RWPE1 (cell line): ENCODE data around the gene UNC5C.

Experiments used
- CTCF ChIA-PET: fragments of 350-600 bp; sonication (Branson Sonifier 250); formaldehyde crosslinking; extraction: SDS; loops from one replicate; lab custom pipeline; 2021; lab: Yijun Ruan, JAX
- POLR2A ChIA-PET: fragments of 400-600 bp; formaldehyde crosslinking; extraction: SDS; loops from one replicate; lab custom pipeline; 2020; ENCODE audit warnings: antibody characterized with exemption; ENCODE audit not compliant: low non-redundant PET; lab: Yijun Ruan, JAX
- DNase-seq: peaks from one replicate; pipeline ENCODE4 v3.0.0; 2012; ENCODE audit warnings: low spot score
- H3K27ac ChIP-seq: fragments of 450-650 bp; 2 replicates; pipeline ENCODE4 v1.5.1; 2017
- CTCF ChIP-seq: fragments of 450-650 bp; conservative IDR thresholded peaks from 2 replicates; pipeline ENCODE4 v1.5.1; 2017; ENCODE audit warnings: low read depth, mild to moderate bottlenecking

UNC5C gene

GRCh38 chr4:95541889-95542607 is 6.7 kb downstream of the UNC5C start:
- ChIA-PET POLR2A (no interaction called here), CTCF (no interaction called here)
- no peak for DNase-seq
- no peak overlapping the region for H3K27ac ChIP-seq
- TF ChIP-seq CTCF, result no peak

GRCh38 chr4:95541094-95541493 is 7.7 kb downstream of the UNC5C start:
- TF ChIP-seq CTCF, result no peak
- no peak for DNase-seq
- ChIA-PET POLR2A (no interaction called here), CTCF (no interaction called here)
- no peak overlapping the region for H3K27ac ChIP-seq

- DNase-seq, result no peak
- no peak for TF ChIP-seq CTCF
- CTCF ChIA-PET, result no interaction called here
- POLR2A ChIA-PET, result no interaction called here
- no peak overlapping the region for H3K27ac ChIP-seq
These were observed 8.5 kb downstream of the UNC5C start for GRCh38 chr4:95540227-95540626.

- POLR2A ChIA-PET, result no interaction called here
- DNase-seq, result no peak
- CTCF ChIA-PET, result interaction anchor here (0.7 to 1.0 kb wide), 2 partner anchors 13 to 17 kb away, joined by 4 read pairs; no protein-coding TSS in a partner anchor
- no peak for TF ChIP-seq CTCF
- H3K27ac ChIP-seq, result no peak overlapping the region
These were observed 9.7 kb downstream of the UNC5C start for GRCh38 chr4:95539106-95539505.

- no peak for DNase-seq
- ChIA-PET CTCF (interaction anchor here (1.0 kb wide), 1 partner anchor 12 kb away, joined by 4 read pairs; no protein-coding TSS in a partner anchor), POLR2A (no interaction called here)
- H3K27ac ChIP-seq, result no peak overlapping the region
- no peak for TF ChIP-seq CTCF
These were observed 10.8 kb downstream of the UNC5C start for GRCh38 chr4:95537863-95538488.

GRCh38 chr4:95537191-95537590 is 11.6 kb downstream of the UNC5C start:
- CTCF ChIA-PET, result interaction anchor here (0.6 kb wide), 1 partner anchor 1572 kb away, joined by 3 read pairs; no protein-coding TSS in a partner anchor
- POLR2A ChIA-PET, result no interaction called here
- DNase-seq, result no peak
- H3K27ac ChIP-seq, result no peak overlapping the region
- no peak for TF ChIP-seq CTCF
